Smooth muscle cell (in vitro differentiated cells): Measurements from ENCODE around the gene HPCAL1. TPM values are rescaled to one million over a fixed set of nuclear protein-coding genes. Genes with fewer than 3 reads are reported as not detected.

Source experiments
- DNase-seq: peaks from one replicate; lab custom pipeline; 2025; ENCODE audit not compliant: unreplicated experiment; lab: John Stamatoyannopoulos, UW
- H2AFZ ChIP-seq: fragments of 200-600 bp; sonication (generic); 2 replicates; pipeline ENCODE4 v1.6.0; 2016; ENCODE audit warnings: antibody characterized with exemption, low read depth, mild to moderate bottlenecking
- H3F3A ChIP-seq: fragments of 200-600 bp; sonication (generic); 2 replicates; pipeline ENCODE4 v1.6.0; 2017; ENCODE audit warnings: antibody characterized with exemption, low read depth
- H3K27ac ChIP-seq: fragments of 200-600 bp; sonication (generic); 2 replicates; pipeline ENCODE4 v1.5.1; 2016; ENCODE audit warnings: low read depth, mild to moderate bottlenecking
- H3K27me3 ChIP-seq: fragments of 200-600 bp; sonication (generic); 2 replicates; pipeline ENCODE4 v1.6.1; 2016; ENCODE audit warnings: low read depth, mild to moderate bottlenecking
- H3K36me3 ChIP-seq: fragments of 200-600 bp; sonication (generic); 2 replicates; pipeline ENCODE4 v1.5.1; 2016; ENCODE audit warnings: low read depth
- H3K4me1 ChIP-seq: fragments of 200-600 bp; sonication (generic); 2 replicates; pipeline ENCODE4 v1.5.1; 2016; ENCODE audit warnings: low read depth
- H3K4me2 ChIP-seq: fragments of 200-600 bp; sonication (generic); 2 replicates; pipeline ENCODE4 v1.6.0; 2016; ENCODE audit warnings: mild to moderate bottlenecking
- H3K4me3 ChIP-seq: fragments of 200-600 bp; sonication (generic); 2 replicates; pipeline ENCODE4 v1.5.1; 2016; ENCODE audit warnings: mild to moderate bottlenecking
- H3K79me2 ChIP-seq: fragments of 200-600 bp; sonication (generic); 2 replicates; pipeline ENCODE4 v1.6.0; 2016; ENCODE audit warnings: low read depth, mild to moderate bottlenecking
- H3K9ac ChIP-seq: fragments of 200-600 bp; sonication (generic); 2 replicates; pipeline ENCODE4 v1.6.0; 2016; ENCODE audit warnings: low read depth
- H3K9me3 ChIP-seq: fragments of 200-600 bp; sonication (generic); replicated peaks from 2 replicates; pipeline ENCODE4 v1.5.1; 2016; ENCODE audit warnings: low read depth
- H4K20me1 ChIP-seq: fragments of 200-600 bp; sonication (generic); 2 replicates; pipeline ENCODE4 v1.6.0; 2016; ENCODE audit warnings: low read depth
- WGBS: methylation state at CpG from one replicate; pipeline ENCODE4 v1.1.7; 2016; ENCODE audit warnings: low lambda C conversion rate; 5-methylcytosine and 5-hydroxymethylcytosine counted together
- polyA plus RNA-seq: library from polyadenylated mRNA; unstranded; fragments of >200 nt; fragmentation: Nextera tagmentation; extraction: Ambion mirVana; gene quantifications from 2 replicates; pipeline ENCODE4 v1.2.1, GENCODE V29; 2016
- total RNA-seq: library from RNA; depleted of rRNA; stranded (reverse); fragments of >200 nt; gene quantifications from 2 replicates; pipeline ENCODE4 v1.2.3, GENCODE V29; 2014
- TF ChIP-seq, protein P1 (sequence below): fragments of 200-600 bp; sonication (generic); IDR thresholded peaks from 2 replicates; pipeline ENCODE4 v1.5.1; 2017; ENCODE audit warnings: borderline replicate concordance, mild to moderate bottlenecking, antibody characterized with exemption; ENCODE audit not compliant: insufficient read depth, poor library complexity, severe bottlenecking

Gene HPCAL1
- total and polyA plus RNA-seq, 2 experiments from 2014 or later = 11.7 to 15.8 TPM

DNA sequence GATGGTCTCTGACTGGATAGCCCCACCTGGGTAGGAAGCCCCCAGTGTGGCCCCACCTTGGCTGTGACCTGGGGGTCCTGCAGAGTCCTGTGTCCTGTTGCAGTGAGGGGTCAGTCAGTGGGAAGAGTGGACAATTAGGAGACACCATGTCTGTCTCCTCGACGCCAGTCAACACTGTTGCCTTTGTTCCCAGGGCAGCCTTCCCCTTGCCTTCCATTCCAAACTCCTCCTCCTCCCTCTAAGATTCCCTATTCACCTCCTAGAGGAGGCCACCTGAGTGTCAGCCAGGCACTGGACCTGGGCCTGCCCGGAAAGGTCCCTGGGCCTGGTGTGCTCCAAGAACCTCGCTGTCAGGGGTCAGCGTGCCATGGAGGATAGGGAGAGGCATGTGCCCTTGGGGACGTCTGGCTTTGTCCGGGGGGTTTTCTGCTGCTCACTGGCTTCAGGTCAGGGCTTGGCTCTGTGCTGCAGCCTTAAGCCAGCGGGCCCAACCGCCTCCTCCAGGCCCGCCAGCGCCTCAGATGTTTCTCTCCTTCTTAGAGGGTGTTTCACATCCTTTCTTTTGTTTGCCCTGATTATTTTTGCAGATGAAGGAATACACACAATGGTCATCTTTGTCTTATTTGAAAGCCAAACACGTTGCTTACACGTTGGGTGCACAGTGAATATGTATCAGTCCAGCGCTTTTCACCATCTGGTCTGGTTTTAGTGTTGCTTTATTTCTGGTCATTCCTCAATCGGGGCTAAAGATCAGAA lies 68.9 kb downstream of the HPCAL1 start:
- no peak for DNase-seq
- no peaks in the 10 kb centered on the region for H4K20me1 ChIP-seq

DNA sequence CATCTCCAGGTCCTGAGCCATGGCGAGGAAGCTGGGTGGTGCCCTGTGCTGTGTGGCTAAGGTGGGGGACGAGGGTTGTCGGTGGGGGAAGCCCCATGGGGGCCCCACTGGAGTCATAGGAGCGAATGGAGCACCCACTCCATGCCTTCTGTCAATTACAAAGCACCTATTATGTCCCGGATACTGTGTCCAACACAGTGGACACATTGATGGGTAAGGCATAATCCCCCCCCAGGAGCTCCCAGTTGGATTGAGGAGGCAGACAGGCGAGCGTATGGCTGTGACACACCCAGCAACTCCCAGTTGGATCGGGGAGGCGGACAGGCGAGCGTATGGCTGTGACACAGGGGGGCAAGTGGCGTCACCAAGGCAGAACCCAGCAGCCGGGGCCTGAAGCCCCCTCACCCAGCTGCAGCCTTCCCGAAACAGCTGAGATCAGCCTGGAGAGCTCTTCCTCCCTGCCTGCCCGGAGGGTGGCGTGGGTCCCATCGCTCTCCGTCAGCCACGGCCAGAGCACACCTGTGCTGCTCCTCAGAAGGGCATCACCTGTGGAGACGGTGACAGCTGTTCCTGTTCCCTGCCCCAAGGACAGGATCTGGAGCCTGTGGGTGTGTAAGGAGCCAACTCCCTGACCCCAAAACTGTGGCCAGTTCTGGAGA lies 69.6 kb downstream of the HPCAL1 start:
- TF ChIP-seq, protein P1, sequence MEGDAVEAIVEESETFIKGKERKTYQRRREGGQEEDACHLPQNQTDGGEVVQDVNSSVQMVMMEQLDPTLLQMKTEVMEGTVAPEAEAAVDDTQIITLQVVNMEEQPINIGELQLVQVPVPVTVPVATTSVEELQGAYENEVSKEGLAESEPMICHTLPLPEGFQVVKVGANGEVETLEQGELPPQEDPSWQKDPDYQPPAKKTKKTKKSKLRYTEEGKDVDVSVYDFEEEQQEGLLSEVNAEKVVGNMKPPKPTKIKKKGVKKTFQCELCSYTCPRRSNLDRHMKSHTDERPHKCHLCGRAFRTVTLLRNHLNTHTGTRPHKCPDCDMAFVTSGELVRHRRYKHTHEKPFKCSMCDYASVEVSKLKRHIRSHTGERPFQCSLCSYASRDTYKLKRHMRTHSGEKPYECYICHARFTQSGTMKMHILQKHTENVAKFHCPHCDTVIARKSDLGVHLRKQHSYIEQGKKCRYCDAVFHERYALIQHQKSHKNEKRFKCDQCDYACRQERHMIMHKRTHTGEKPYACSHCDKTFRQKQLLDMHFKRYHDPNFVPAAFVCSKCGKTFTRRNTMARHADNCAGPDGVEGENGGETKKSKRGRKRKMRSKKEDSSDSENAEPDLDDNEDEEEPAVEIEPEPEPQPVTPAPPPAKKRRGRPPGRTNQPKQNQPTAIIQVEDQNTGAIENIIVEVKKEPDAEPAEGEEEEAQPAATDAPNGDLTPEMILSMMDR = no peak
- Histone ChIP-seq H4K20me1 (no peaks in the 10 kb centered on the region), H3K4me3 (no peak overlapping the region), H2AFZ (no peak overlapping the region), H3K27ac (no peak overlapping the region), H3K9me3 (no peaks in the 10 kb centered on the region), H3K4me2 (no peak overlapping the region), H3F3A (no peaks in the 10 kb centered on the region), H3K27me3 (no peaks in the 10 kb centered on the region), H3K79me2 (no peaks in the 10 kb centered on the region), H3K9ac (no peak overlapping the region), H3K4me1 (peaks cover 3% of the 10 kb centered on the region), H3K36me3 (no peaks in the 10 kb centered on the region)
- WGBS = 95% methylated on average over 19 of the region's 20 CpGs
- no peak for DNase-seq

More for the DNA sequence above, 68.9 kb downstream of the HPCAL1 start:
- H3K79me2 ChIP-seq = no peaks in the 10 kb centered on the region
- no peak overlapping the region for H2AFZ ChIP-seq
- H3K9ac ChIP-seq = no peak overlapping the region
- TF ChIP-seq, protein P1 = no peak
- no peak overlapping the region for H3K4me2 ChIP-seq
- no peak overlapping the region for H3K4me3 ChIP-seq
- H3F3A ChIP-seq = no peaks in the 10 kb centered on the region
- H3K9me3 ChIP-seq = no peaks in the 10 kb centered on the region
- 96% methylated on average over 15 of the region's 15 CpGs for WGBS
- H3K27ac ChIP-seq = no peak overlapping the region
- no peaks in the 10 kb centered on the region for H3K36me3 ChIP-seq
- peaks cover 3% of the 10 kb centered on the region for H3K4me1 ChIP-seq
- H3K27me3 ChIP-seq = no peaks in the 10 kb centered on the region

DNA sequence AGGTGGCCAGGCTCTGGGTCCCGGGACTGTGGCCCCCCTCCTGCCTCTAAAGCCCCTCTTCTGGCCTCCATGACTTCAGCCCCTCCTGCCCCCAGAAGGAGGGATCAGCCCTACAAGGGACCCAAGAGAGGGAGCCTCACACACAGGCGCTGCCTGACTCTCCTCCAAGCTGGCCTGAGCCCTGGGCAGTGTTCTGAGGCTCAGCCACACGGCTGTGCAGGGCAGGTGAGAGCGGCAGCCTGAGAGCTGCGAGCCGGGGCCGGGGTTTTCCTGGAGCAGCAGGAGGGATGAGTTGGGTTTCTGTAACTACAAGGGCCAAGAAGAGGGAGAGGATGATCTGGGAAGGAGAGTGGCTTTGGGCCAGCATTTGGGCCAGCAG lies 70.1 kb downstream of the HPCAL1 start:
- Histone ChIP-seq H3K4me1 (peaks cover 3% of the 10 kb centered on the region), H3K4me3 (no peak overlapping the region), H3K9ac (no peak overlapping the region), H2AFZ (no peak overlapping the region), H3F3A (no peaks in the 10 kb centered on the region), H3K36me3 (no peaks in the 10 kb centered on the region), H3K27ac (no peak overlapping the region), H3K4me2 (no peak overlapping the region), H3K27me3 (no peaks in the 10 kb centered on the region), H3K9me3 (no peaks in the 10 kb centered on the region), H4K20me1 (no peaks in the 10 kb centered on the region), H3K79me2 (no peaks in the 10 kb centered on the region)
- WGBS = 97% methylated on average over 7 of the region's 7 CpGs
- DNase-seq = no peak
- TF ChIP-seq, protein P1 = no peak
